Measurements from ENCODE around the gene VWA5A. TPM values are rescaled to one million over a fixed set of nuclear protein-coding genes. Genes with fewer than 3 reads are reported as not detected.
"Not testable (repeated sequence)": the region's sequence is repeated elsewhere in the genome, so short reads cannot be mapped to it uniquely, and the experiment has no call there.

The VWA5A gene
- total RNA-seq, 1 donor from 2014 or later, result 89.8 TPM

DNA sequence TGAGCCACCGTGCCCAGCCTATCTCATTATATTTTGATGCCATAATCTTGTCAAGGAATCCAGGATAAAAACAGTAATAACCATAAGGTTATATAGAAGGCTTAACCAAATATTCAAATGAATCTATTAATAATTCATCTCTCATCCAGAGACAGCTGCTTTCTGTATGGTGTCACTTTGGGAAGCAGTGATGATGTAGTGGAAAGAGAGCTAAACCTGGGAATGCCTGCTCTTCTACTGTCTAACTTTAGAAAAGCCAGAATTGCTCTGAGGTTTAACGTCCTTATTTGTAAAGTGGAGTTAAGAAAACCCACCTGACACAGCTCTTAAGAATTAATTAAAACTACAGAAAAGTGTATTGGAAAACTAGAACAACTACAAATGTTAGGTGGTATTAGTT is 38.6 kb downstream of the VWA5A start:
- Histone ChIP-seq H3K27ac (ENCODE audit: low read depth, low read length) (no peak overlapping the region), H3K9me3 (ENCODE audit: control insufficient read depth in 3 of 3, low read length in 3 of 3) (no peaks in the 10 kb centered on the region)

GRCh38 chr11:124159481-124159880 is 44.2 kb downstream of the VWA5A start:
- Histone ChIP-seq H3K4me1 (ENCODE audit: control insufficient read depth in 3 of 3, insufficient read depth in 3 of 3, low read length in 3 of 3) (no peaks in the 10 kb centered on the region), H3K4me3 (ENCODE audit: low read length in 3 of 3) (no peak overlapping the region), H3K36me3 (ENCODE audit: control insufficient read depth in 3 of 3, insufficient read depth in 3 of 3, low read length in 3 of 3) (no peaks in the 10 kb centered on the region), H3K27me3 (ENCODE audit: control insufficient read depth in 3 of 3, insufficient read depth in 3 of 3, low read length in 3 of 3) (peaks cover 0 to 2% (median 0%) of the 10 kb centered on the region in 3 donors), H3K9me3 (ENCODE audit: control insufficient read depth in 3 of 3, low read length in 3 of 3) (no peaks in the 10 kb centered on the region), H3K9ac (ENCODE audit: low read depth in 1 of 3, low read length in 3 of 3) (no peak overlapping the region), H3K27ac (ENCODE audit: low read depth, low read length) (no peak overlapping the region)

More for the DNA sequence above, 38.6 kb downstream of the VWA5A start:
- H3K4me1 ChIP-seq (ENCODE audit: control insufficient read depth in 3 of 3, insufficient read depth in 3 of 3, low read length in 3 of 3), result no peaks in the 10 kb centered on the region
- no peaks in the 10 kb centered on the region for H3K36me3 ChIP-seq (ENCODE audit: control insufficient read depth in 3 of 3, insufficient read depth in 3 of 3, low read length in 3 of 3)
- H3K27me3 ChIP-seq (ENCODE audit: control insufficient read depth in 3 of 3, insufficient read depth in 3 of 3, low read length in 3 of 3), result peaks cover 0 to under 1% (median 0%) of the 10 kb centered on the region in 3 donors
- no peak overlapping the region for H3K4me3 ChIP-seq (ENCODE audit: low read length in 3 of 3)
- no peak overlapping the region for H3K9ac ChIP-seq (ENCODE audit: low read depth in 1 of 3, low read length in 3 of 3)

- Histone ChIP-seq H3K27me3 (ENCODE audit: control insufficient read depth in 3 of 3, insufficient read depth in 3 of 3, low read length in 3 of 3) (peaks cover 0 to 2% (median 0%) of the 10 kb centered on the region in 3 donors), H3K4me3 (ENCODE audit: low read length in 3 of 3) (no peak overlapping the region), H3K36me3 (ENCODE audit: control insufficient read depth in 3 of 3, insufficient read depth in 3 of 3, low read length in 3 of 3) (no peaks in the 10 kb centered on the region), H3K9ac (ENCODE audit: low read depth in 1 of 3, low read length in 3 of 3) (no peak overlapping the region), H3K9me3 (ENCODE audit: control insufficient read depth in 3 of 3, low read length in 3 of 3) (no peaks in the 10 kb centered on the region), H3K27ac (ENCODE audit: low read depth, low read length) (no peak overlapping the region), H3K4me1 (ENCODE audit: control insufficient read depth in 3 of 3, insufficient read depth in 3 of 3, low read length in 3 of 3) (no peaks in the 10 kb centered on the region)
Measured at GRCh38 chr11:124160986-124161385, 45.7 kb downstream of the VWA5A start.

DNA sequence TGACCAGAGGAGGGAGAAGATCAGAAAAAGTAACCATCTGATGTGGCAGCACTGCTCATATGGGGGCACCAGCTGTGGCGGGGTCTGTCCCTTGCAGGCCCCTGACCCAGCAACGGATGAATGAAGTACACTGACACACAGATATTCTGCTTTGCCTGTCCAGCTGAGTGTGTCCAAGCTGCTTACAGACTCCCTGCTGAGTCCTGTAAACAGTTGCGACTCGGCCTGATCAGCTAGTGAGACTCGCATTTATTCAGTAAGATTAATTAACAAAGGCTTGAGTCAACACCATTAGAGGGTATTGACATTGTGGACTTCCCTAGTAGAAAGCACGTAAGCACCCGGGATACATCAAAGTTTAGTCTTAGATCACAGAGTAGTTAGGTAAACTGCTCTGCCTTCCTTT is 52.6 kb downstream of the VWA5A start:
- Histone ChIP-seq H3K27me3 (ENCODE audit: control insufficient read depth in 3 of 3, insufficient read depth in 3 of 3, low read length in 3 of 3) (no peaks in the 10 kb centered on the region), H3K9me3 (ENCODE audit: control insufficient read depth in 3 of 3, low read length in 3 of 3) (no peaks in the 10 kb centered on the region)

GRCh38 chr11:124168796-124169195 is 53.5 kb downstream of the VWA5A start:
- Histone ChIP-seq H3K36me3 (ENCODE audit: control insufficient read depth in 3 of 3, insufficient read depth in 3 of 3, low read length in 3 of 3) (no peaks in the 10 kb centered on the region), H3K4me1 (ENCODE audit: control insufficient read depth in 3 of 3, insufficient read depth in 3 of 3, low read length in 3 of 3) (no peaks in the 10 kb centered on the region), H3K27me3 (ENCODE audit: control insufficient read depth in 3 of 3, insufficient read depth in 3 of 3, low read length in 3 of 3) (no peaks in the 10 kb centered on the region), H3K9me3 (ENCODE audit: control insufficient read depth in 3 of 3, low read length in 3 of 3) (no peaks in the 10 kb centered on the region), H3K27ac (ENCODE audit: low read depth, low read length) (no peak overlapping the region), H3K9ac (ENCODE audit: low read depth in 1 of 3, low read length in 3 of 3) (no peak overlapping the region), H3K4me3 (ENCODE audit: low read length in 3 of 3) (no peak overlapping the region)

More for the DNA sequence above, 52.6 kb downstream of the VWA5A start:
- Histone ChIP-seq H3K36me3 (ENCODE audit: control insufficient read depth in 3 of 3, insufficient read depth in 3 of 3, low read length in 3 of 3) (no peaks in the 10 kb centered on the region), H3K4me1 (ENCODE audit: control insufficient read depth in 3 of 3, insufficient read depth in 3 of 3, low read length in 3 of 3) (no peaks in the 10 kb centered on the region), H3K4me3 (ENCODE audit: low read length in 3 of 3) (no peak overlapping the region), H3K9ac (ENCODE audit: low read depth in 1 of 3, low read length in 3 of 3) (no peak overlapping the region), H3K27ac (ENCODE audit: low read depth, low read length) (no peak overlapping the region)

DNA sequence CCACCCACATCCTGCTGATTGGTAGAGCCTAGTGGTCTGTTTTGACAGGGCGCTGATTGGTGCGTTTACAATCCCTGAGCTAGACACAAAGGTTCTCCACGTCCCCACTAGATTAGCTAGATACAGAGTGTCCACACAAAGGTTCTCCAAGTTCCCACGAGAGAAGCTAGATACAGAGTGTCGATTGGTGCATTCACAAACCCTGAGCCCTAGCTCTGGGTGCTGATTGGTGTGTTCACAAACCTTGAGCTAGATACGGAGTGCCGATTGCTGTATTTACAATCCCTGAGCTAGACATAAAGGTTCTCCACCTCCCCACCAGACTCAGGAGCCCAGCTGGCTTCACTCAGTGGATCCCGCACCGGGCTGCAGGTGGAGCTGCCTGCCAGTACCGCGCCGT is 55.1 kb downstream of the VWA5A start:
- not testable (repeated sequence) for H3K9me3 ChIP-seq (ENCODE audit: control insufficient read depth in 3 of 3, low read length in 3 of 3); H3K27me3 ChIP-seq (ENCODE audit: control insufficient read depth in 3 of 3, insufficient read depth in 3 of 3, low read length in 3 of 3); H3K36me3 ChIP-seq (ENCODE audit: control insufficient read depth in 3 of 3, insufficient read depth in 3 of 3, low read length in 3 of 3); H3K9ac ChIP-seq (ENCODE audit: low read depth in 1 of 3, low read length in 3 of 3); H3K27ac ChIP-seq (ENCODE audit: low read depth, low read length); H3K4me3 ChIP-seq (ENCODE audit: low read length in 3 of 3); H3K4me1 ChIP-seq (ENCODE audit: control insufficient read depth in 3 of 3, insufficient read depth in 3 of 3, low read length in 3 of 3)

DNA sequence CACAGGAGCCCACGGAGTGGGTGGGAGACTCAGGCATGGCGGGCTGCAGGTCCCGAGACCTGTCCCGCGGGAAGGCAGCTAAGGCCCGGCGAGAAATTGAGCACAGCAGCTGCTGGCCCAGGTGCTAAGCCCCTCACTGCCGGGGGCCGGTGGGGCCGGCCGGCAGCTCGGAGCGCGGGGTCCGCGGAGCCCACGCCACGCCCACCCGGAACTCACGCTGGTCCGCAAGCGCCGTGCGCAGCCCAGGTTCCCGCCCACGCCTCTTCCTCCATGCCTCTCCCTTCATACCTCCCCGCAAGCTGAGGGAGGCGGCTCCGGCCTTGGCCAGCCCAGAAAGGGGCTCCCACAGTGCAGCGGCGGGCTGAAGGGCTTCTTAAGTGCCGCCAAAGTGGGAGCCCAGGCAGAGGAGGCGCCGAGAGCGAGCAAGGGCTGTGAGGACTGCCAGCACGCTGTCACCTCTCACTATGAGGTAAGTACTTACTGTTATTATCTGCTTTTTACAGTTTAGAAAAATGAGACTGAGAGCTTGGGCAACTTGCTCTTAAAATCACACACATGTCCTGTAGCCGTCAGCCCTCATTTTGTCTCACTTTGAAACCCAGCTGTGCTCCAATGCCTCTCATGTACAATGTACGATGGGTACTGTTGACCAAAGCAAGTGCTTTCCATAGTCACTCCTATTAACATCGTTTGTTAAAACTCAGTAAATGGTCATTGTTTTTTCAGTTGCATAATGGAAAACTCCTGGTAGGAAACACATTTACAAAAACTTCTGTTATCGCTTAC is 55.7 kb downstream of the VWA5A start:
- no peaks in the 10 kb centered on the region for H3K36me3 ChIP-seq (ENCODE audit: control insufficient read depth in 3 of 3, insufficient read depth in 3 of 3, low read length in 3 of 3)
- H3K4me3 ChIP-seq (ENCODE audit: low read length in 3 of 3), result no peak overlapping the region
- no peaks in the 10 kb centered on the region for H3K4me1 ChIP-seq (ENCODE audit: control insufficient read depth in 3 of 3, insufficient read depth in 3 of 3, low read length in 3 of 3)
- no peaks in the 10 kb centered on the region for H3K27me3 ChIP-seq (ENCODE audit: control insufficient read depth in 3 of 3, insufficient read depth in 3 of 3, low read length in 3 of 3)
- no peak overlapping the region for H3K27ac ChIP-seq (ENCODE audit: low read depth, low read length)
- H3K9me3 ChIP-seq (ENCODE audit: control insufficient read depth in 3 of 3, low read length in 3 of 3), result no peaks in the 10 kb centered on the region
- no peak overlapping the region for H3K9ac ChIP-seq (ENCODE audit: low read depth in 1 of 3, low read length in 3 of 3)

- H3K9ac ChIP-seq (ENCODE audit: low read depth in 1 of 3, low read length in 3 of 3), result no peak overlapping the region
- H3K4me1 ChIP-seq (ENCODE audit: control insufficient read depth in 3 of 3, insufficient read depth in 3 of 3, low read length in 3 of 3), result no peaks in the 10 kb centered on the region
- H3K4me3 ChIP-seq (ENCODE audit: low read length in 3 of 3), result no peak overlapping the region
- H3K9me3 ChIP-seq (ENCODE audit: control insufficient read depth in 3 of 3, low read length in 3 of 3), result no peaks in the 10 kb centered on the region
- H3K27me3 ChIP-seq (ENCODE audit: control insufficient read depth in 3 of 3, insufficient read depth in 3 of 3, low read length in 3 of 3), result no peaks in the 10 kb centered on the region
- no peaks in the 10 kb centered on the region for H3K36me3 ChIP-seq (ENCODE audit: control insufficient read depth in 3 of 3, insufficient read depth in 3 of 3, low read length in 3 of 3)
- H3K27ac ChIP-seq (ENCODE audit: low read depth, low read length), result no peak overlapping the region
Measured at GRCh38 chr11:124172101-124172500, 56.9 kb downstream of the VWA5A start.

DNA sequence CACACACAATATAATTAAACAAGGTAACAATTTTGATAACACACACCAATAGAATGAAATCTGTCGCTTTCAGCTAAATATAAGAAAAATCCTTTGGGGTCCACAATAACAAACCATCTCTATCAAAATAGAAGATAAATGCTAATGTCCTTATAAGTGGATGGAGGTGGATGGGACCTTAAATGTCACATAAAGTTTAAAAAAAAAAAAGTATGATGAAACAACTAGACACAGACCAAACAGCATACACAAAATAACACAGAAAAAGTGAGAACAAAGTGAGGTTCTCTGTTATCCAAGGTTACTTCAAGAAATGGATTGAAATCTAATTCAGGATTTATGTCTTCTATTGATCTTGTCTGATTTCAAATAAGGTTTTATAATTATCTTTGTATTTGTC is 57.3 kb downstream of the VWA5A start:
- no peaks in the 10 kb centered on the region for H3K4me1 ChIP-seq (ENCODE audit: control insufficient read depth in 3 of 3, insufficient read depth in 3 of 3, low read length in 3 of 3)
- H3K4me3 ChIP-seq (ENCODE audit: low read length in 3 of 3), result no peak overlapping the region
- H3K27me3 ChIP-seq (ENCODE audit: control insufficient read depth in 3 of 3, insufficient read depth in 3 of 3, low read length in 3 of 3), result no peaks in the 10 kb centered on the region
- H3K36me3 ChIP-seq (ENCODE audit: control insufficient read depth in 3 of 3, insufficient read depth in 3 of 3, low read length in 3 of 3), result no peaks in the 10 kb centered on the region
- H3K9ac ChIP-seq (ENCODE audit: low read depth in 1 of 3, low read length in 3 of 3), result no peak overlapping the region
- H3K27ac ChIP-seq (ENCODE audit: low read depth, low read length), result no peak overlapping the region
- no peaks in the 10 kb centered on the region for H3K9me3 ChIP-seq (ENCODE audit: control insufficient read depth in 3 of 3, low read length in 3 of 3)

DNA sequence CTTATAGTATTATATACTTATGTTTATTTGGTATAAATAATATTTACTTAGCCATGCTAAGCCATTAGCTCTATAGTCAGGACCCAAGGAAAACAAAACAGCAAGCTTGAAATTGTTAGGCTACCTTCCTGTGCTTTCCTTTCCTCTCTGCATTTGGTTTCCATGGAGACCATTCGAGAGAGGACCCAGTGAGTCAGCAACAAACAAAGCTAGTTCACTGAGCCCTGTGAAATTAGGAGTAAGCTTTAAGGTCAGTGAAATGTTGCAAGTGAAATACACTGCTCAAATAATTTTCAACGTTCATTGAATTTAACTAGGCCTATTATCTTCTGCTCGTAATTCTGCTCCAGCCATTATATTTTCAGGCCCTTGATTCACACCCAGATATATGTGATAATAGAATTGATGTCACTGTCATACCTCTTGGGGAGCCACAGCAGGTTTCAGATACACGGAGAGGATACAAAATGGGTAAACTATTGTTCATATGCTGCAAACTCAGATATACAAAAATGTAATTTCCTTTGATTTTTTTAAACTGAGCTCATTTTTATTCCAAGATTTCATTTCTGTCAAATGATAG is 58.8 kb downstream of the VWA5A start:
- Histone ChIP-seq H3K36me3 (ENCODE audit: control insufficient read depth in 3 of 3, insufficient read depth in 3 of 3, low read length in 3 of 3) (no peaks in the 10 kb centered on the region), H3K4me1 (ENCODE audit: control insufficient read depth in 3 of 3, insufficient read depth in 3 of 3, low read length in 3 of 3) (no peaks in the 10 kb centered on the region), H3K27me3 (ENCODE audit: control insufficient read depth in 3 of 3, insufficient read depth in 3 of 3, low read length in 3 of 3) (no peaks in the 10 kb centered on the region), H3K27ac (ENCODE audit: low read depth, low read length) (no peak overlapping the region), H3K9ac (ENCODE audit: low read depth in 1 of 3, low read length in 3 of 3) (no peak overlapping the region), H3K4me3 (ENCODE audit: low read length in 3 of 3) (no peak overlapping the region), H3K9me3 (ENCODE audit: control insufficient read depth in 3 of 3, low read length in 3 of 3) (no peaks in the 10 kb centered on the region)
